K562 (cell line): ENCODE data around the gene MPHOSPH8.

Experiments used
- CC2D1A ChIP-seq: fragments of 450-650 bp; IDR thresholded peaks from 2 replicates; pipeline ENCODE4 v1.6.1; 2017; ENCODE audit warnings: mild to moderate bottlenecking
- CEBPB ChIP-seq: fragments of 450-650 bp; IDR thresholded peaks from 2 replicates; pipeline ENCODE4 v1.6.1; 2016; ENCODE audit warnings: missing genetic modification characterization, missing compliant biosample characterization
- CSDE1 ChIP-seq, 2 experiments: fragments of 450-650 bp; IDR thresholded peaks; 2 replicates each; pipeline ENCODE4 v1.6.1; 2016; ENCODE audit warnings: mild to moderate bottlenecking in 1 of 2
- CTCF ChIP-seq, 3 experiments: IDR thresholded peaks in 2 of 3; conservative IDR thresholded peaks in 1 of 3; 2 replicates each; pipeline ENCODE4 v1.5.1; 2011 to 2012; ENCODE audit warnings: low read length in 3 of 3, mild to moderate bottlenecking in 3 of 3, control low read depth in 2 of 3, improper control_type of control experiment in 1 of 3, inconsistent platforms in 1 of 3, low read depth in 1 of 3, mixed read lengths in 1 of 3, moderate library complexity in 1 of 3; ENCODE audit not compliant: insufficient read depth in 2 of 3
- ELF4 ChIP-seq: fragments of 450-650 bp; formaldehyde crosslinking; IDR thresholded peaks from 2 replicates; pipeline ENCODE4 v1.4.0; 2022; ENCODE audit warnings: missing genetic modification characterization
- RAD21 ChIP-seq, 2 experiments: fragments of 250-450 bp in 1 of 2; fragments of 450-650 bp in 1 of 2; sonication (Bioruptor Pico) in 1 of 2; formaldehyde crosslinking in 1 of 2; IDR thresholded peaks in 1 of 2; conservative IDR thresholded peaks in 1 of 2; 2 replicates each; pipeline versions ENCODE4 v1.4.0 to v1.8.0; 2020 to 2022; ENCODE audit warnings: mild to moderate bottlenecking in 2 of 2, moderate library complexity in 1 of 2
- U2AF2 ChIP-seq: fragments of 200-400 bp; formaldehyde crosslinking; optimal IDR thresholded peaks from 2 replicates; pipeline ENCODE3; 2017; ENCODE audit warnings: low read depth, mild to moderate bottlenecking, low read length
- ZNF24 ChIP-seq: fragments of 450-650 bp; IDR thresholded peaks from 2 replicates; pipeline ENCODE4 v1.6.1; 2016
- ZNF398 ChIP-seq: fragments of 250-450 bp; sonication (Bioruptor Pico); IDR thresholded peaks from 2 replicates; pipeline ENCODE4 v1.8.0; 2021; ENCODE audit warnings: moderate library complexity, mild to moderate bottlenecking, inconsistent platforms

- TF ChIP-seq ZNF398 (no peak), CEBPB (tag) (no peak), CTCF (IDR thresholded peaks at IDR 0.05 in 2 of 3, conservative IDR thresholded peaks at IDR 0.05 in 1 of 3; ENCODE audit: insufficient read depth in 2 of 3, low read depth in 1 of 3, low read length in 3 of 3) (no peak), ZNF24 (no peak), ELF4 (CRISPR knock-in tag) (no peak), U2AF2 (no peak), CC2D1A (no peak), RAD21 (CRISPR knock-in tag; conservative IDR thresholded peaks at IDR 0.05 in 1 of 2, IDR thresholded peaks at IDR 0.05 in 1 of 2) (no peak), CSDE1 (IDR thresholded peaks at IDR 0.05) (no peak)
Observed at GRCh38 chr13:19591864-19592263, 41.6 kb upstream of the MPHOSPH8 start.
